HG03196 (cell line): ENCODE measurements around the gene USP38.
"Not testable (repeated sequence)": the region's sequence is repeated elsewhere in the genome, so short reads cannot be mapped to it uniquely, and the experiment has no call there.

Source experiments
- ATAC-seq: cut with Tn5 transposase; IDR thresholded peaks from one replicate; pipeline ENCODE4 v1.9.1; 2021; ENCODE audit not compliant: unreplicated experiment

The USP38 gene

DNA sequence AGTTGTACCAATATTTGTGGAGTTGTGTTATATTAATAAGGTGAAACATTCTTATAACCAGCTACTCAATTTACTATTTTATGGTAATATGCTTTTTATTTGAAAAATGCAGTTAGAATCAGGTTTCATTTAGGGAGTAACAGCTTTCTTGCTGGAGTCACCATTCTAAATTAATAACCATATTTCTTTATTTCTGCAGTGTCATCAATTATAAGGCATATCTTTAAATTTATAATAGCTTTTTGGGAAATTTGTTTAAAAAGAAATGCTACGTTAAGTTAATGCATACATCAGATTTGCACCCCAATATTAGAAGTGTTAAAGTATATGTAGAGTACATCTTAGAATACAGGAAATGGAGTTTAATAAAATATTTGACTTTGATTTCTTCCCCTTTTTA, 18.9 kb downstream of the USP38 start:
- ATAC-seq, result no peak

DNA sequence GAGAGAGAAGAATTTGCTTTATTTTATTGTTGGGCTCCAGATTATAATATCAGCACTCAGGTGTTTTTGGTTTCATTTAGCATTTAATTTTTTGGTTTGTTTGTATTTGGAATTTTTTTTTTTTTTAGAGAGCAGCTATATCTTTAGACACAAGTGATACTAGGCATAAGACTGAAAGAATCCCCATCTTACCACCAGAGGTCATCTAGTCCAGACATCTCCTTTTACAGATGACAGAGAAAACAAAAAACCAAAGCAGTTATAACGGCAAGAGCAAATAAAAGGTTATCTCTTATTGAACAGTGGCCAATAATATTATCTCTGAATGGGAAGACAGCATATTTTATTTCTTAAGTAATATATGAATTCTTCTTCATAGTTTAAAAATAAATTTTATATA, 22.8 kb downstream of the USP38 start:
- no peak for ATAC-seq

DNA sequence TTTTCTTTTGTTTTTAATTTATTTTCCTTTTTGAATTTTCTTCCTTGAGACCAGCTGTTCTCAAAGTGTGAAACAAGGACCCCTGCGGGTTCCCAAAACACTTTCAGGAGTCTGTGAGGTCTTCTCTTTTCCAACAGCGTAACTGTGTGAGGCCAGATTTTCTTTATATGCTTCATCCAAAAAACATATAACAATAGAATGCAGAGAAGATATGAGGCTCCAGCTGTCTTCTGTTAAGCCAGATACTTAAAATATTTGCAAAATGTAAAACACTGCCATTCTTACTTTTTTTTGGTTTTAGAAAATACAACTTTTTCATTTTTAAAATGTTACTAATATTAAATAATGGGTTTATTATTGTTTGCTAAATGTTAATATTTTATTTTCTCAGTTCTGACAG, 27.8 kb downstream of the USP38 start:
- ATAC-seq, result no peak

DNA sequence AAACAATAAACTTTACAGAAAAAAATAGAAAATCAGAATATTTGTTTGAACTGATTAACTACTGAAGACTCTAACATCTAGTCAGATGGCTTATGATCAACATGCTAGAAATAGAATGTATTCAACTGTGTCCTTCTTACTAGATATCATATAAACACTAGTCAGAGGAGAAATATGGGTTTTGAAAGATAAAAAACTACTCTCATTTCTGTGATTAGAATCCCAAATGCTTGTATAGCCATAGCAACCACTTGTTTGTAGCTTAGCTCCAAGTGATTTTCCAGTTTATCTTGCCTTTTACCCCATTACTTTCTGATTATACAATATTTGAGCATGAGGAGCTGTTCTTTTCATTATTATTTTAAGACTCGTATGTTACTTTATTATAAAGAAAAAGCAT, 31.2 kb downstream of the USP38 start:
- no peak for ATAC-seq

DNA sequence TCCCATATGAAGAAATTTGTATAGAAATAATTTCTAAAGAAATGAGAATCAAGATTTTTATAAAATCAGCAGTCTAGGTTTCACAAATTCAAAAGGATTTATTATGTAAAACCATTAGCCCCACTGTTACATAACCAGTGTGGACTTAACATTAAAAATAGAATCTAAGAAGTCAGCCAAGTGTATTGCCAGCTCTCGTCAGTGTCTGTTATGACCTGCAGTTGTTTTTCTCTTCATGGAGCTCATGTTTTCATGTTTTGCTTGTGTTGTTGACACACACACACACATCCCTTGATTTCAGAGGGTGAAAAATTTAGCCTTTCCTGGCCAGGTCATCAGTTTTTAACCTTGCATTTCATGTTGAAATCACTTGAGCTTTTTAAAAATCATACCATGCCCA, 39.5 kb downstream of the USP38 start:
- no peak for ATAC-seq

DNA sequence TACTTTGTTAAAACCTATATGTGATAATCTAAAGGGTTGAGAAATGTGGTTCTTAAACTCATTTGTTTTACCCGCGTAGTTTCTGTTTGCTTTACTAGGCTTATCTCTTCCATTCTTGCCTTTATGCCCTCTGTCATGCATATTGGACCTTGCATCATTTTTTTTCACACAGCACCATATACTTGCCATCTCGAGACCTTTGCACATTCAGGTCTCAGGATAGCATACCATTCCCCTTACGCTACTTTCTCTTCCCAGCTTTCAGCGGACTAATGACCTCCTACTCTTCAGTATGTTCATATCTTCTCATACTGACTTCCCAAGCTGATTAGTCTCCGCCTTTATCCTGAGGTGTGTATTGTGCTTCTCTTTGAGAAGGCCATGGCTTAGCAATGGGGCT, 40.5 kb downstream of the USP38 start:
- ATAC-seq, result no peak

DNA sequence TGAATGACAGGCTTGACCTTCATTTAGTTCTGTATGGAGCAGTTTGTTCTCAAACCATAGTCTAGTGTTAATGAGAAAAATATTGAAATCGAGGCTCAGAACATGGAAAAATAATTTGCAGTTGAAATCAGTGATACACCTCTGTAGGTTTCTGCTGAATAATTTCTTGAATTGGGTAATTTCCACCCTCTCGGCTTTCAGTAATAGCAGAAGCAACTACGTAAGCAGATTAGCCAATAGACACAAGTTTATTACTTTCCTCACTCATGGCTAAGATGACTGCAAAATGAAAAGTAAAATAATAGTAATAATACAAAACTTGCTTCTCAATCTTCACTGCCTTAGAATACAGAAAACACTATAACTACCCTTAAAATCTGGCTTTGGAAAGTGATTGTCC, 46.0 kb downstream of the USP38 start:
- ATAC-seq, result no peak

DNA sequence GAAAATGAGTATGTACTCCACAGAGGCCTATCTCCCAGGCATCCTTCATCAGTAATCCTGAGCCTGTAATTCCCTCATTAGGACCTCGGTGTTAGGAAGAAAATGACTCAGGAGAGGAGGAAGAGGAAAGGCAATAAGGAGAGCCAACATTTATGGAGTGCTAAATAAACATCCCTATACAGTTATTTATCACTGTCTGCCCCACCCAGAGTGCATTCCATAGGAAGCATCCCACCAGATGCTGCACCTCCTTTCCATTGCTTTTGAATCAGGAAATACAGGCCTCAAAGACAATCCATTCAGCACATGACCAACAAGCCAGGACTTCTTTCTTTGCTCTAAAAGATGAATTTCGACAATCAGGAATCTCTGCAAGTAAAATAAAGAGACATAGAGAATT, 47.6 kb downstream of the USP38 start:
- no peak for ATAC-seq

DNA sequence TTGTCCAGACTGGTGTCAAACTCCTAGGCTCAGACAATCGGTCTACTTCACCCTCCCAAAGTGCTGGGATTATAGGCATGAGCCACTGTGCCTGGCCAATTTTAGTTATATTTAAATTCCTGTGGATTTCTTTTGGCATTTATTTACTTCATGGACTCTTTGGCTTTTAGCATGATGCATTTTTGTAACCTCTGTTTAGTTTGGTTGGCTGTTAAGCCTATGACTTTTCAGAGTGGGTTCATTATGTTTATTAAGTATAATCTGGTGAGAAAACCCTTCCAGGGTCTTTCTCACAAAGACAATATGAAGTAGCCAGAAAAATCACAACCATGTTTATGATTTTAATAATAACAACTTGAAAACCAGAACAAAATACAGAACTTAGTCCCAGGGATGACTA, 49.4 kb downstream of the USP38 start:
- ATAC-seq, result no peak

DNA sequence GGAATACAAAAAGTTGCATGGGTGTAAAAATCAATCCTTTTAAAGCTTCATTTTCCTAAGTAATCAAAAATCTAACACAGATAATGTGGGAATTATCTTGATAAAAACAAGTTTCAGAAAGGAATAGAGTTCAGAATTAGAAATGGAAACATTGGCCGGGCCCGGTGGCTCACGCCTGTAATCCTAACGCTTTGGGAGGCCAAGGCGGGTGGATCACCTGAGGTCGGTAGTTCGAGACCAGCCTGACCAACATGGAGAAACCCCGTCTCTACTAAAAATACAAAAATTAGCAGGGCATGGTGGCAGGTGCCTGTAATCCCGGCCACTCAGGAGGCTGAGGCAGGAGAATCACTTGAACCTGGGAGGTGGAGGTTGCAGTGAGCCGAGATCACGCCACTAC, 52.5 kb downstream of the USP38 start:
- ATAC-seq, result not testable (repeated sequence)

DNA sequence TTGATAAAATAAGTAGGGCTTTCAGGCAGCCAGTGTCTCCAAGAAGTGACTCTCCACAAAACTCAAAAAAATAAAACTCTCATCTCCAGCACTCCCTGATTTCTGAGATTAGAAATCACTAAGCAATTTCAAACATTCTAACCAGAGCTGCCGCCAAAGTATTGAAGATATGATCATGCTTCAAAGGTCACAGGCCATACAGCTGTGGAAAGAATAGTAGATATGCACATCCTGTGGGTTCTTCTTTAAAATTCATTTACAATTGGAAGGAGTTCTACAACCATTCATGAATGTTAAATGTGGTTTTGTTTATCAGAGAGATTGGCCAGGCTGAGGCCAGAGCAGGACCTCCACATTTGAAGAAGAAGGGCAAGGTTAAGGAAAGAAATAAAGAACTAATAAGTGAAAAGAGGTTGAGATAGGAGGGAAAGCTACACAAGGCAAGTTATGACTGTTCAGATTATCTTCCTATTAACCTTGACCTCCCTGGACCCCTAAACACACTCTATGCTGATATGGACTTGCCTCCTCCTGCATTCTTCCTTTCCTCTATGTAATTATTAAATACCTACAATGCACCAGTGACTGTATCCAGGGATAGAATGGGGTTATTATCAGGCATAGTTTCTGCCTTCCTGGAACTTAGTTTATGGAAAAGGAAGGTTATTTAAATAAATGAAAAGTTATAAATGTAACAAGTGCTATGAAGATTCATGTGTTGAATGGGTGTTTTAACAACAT, 56.4 kb downstream of the USP38 start:
- no peak for ATAC-seq

DNA sequence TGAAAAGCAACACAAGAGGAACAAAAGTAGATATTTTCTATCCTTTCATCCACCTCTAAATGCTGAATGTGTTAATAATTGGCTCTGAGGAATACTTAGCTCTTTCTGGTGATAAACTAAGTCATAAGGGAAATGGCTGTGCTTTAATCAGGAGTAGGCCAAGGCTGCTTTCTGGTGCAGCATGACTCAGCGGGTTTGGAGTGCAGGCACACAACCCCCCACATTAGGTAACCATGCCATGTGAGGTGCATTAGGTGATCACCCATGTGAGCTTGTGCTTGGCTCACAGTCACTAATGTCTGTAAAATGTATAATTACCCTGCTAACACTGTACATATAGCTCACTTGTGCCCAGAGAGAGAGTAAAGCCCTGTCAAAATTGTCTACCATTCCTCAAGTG, 57.2 kb downstream of the USP38 start:
- ATAC-seq, result no peak

DNA sequence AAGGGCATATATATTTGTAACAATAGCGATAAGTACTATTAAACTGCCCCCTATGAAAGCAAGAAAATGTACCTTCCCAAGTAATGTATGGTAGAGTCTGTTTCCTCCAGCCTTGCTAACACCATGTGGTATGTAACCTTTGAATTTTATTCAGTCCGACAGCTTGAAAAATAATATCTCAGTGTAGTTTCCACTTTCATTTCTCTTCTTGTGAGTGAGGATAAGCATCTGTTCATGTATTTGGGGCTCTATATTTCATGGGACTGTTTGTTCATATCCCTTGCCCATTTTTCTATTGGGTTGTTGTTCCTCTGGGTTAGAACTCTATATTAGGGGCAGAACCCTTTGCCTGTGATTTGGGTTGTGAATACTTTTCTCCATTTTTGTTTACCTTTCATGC, 58.3 kb downstream of the USP38 start:
- ATAC-seq, result no peak

DNA sequence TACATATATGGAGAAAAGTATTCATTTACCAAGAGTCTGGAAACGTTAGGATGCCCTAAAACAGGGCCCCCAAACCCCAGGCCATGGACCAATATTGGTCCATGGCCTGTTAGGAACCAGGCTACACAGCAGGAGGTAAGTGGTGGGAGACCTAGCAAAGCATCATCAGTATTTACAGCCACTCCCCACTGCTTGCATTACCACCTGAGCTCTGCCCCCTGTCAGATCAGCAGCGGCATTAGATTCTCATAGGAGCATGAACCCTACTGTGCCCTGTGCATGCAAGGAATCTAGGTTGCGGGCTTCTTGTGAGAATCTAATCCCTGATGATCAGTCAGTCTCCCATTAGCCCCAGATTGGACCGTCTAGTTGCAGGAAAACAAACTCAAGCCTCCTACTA, 62.3 kb downstream of the USP38 start:
- no peak for ATAC-seq

DNA sequence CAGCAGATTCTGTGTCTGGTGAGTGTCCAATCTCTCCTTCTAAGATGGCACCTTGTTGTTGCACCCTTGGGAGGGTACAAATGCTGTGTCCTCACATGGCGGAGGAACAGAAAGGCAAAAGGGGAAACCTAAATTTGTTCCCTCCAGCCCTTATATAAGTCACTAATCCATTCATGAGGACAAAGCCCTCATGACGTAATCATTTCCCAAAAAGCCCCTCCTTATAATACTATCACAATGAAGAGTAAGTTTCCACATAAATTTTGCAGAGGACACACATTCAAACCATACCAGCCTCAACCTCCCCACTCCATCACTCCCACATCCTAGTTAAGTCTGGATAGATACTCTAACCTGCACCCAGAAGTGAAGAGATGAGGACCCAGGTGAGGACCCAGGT, 63.1 kb downstream of the USP38 start:
- ATAC-seq, result no peak

DNA sequence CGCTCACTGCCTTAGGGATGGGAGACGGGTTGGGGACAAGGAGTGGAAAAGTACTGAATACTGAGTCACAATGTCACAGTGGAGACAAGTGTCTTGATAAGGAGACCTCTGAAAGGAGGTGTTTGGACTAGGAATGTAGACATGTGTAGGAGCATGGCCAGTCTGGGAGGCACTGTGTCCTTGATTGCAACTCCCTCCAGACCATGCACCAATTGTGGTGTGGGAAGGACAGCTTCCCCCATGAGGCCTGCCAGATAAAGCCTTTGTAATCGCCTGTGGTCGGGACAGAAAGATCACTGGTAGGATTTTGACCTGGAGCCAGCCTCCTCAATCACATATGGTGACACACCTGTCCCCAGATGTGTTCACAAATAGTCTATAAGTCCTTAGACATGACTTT, 64.1 kb downstream of the USP38 start:
- no peak for ATAC-seq

DNA sequence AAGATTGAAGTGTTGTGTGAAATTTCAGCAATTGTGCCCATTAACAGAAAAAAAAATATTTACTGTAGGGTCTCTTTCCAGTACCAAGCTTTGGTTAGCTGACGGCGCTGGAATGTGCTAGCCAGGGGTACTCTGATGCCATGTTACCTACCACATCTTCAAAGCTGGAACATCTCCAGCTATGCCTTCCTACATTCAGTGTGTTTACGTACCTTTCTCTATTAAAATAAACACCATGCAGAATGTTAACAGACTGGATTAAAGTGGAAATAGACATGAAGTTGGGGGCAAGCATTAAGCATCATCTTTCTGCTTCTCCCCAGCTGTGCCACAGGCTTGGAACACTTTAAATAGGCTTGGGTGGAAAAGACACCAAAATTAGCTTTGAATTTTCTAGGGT, 65.9 kb downstream of the USP38 start:
- ATAC-seq, result no peak

DNA sequence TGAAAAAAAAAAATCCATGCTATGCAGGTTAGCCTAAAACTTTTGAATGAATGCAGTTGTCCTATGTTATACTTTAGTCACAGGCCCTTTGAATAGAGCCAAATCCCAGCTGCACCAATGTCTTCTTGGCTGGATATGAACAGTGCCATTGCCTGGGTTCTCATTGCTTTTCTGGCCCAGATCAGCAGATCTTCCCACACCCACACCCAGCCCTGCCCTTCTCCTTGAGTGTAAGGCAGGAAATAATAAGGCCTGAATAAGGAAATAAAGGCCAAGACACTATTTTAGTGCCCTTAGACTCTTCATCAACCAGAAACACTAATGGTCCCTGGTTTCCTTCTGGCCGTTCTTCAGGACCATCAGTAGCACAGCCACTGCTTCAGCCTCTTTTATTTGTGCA, 66.6 kb downstream of the USP38 start:
- no peak for ATAC-seq

DNA sequence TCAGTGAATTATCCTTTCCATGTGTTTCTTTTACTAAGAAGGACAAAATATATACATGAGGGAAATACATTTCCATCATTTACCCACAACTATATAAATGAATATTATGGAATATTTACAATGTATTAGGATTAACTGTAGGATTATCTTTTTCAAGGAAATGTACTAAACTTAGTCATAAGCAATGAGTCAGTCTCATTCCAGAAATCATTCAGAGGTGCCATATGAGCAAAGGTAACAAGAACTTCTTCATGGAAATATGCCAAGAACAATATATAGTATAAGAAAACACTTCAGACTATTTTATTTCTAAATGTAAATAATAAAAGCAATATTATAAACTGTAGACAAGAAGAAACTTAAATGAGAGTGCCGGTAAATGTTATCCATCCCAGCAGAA, 67.1 kb downstream of the USP38 start:
- no peak for ATAC-seq

DNA sequence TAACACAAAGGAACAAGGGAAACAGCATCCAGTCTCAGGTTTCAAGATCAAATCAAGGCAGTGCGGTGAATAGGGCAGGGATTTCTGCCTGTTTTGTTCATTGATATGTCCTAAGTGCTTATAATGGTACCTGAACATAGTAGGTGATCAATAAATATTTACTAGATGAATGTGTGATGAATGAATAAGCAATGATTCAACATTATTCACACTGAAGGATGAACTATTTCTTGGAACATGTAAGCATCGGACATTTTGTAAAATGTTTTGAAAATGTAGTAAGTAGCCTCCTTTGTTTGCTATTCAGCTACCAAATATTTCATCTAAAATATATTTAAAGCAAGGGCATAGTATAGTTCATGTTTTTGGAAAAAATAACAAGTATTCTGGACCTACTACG, 67.8 kb downstream of the USP38 start:
- no peak for ATAC-seq

DNA sequence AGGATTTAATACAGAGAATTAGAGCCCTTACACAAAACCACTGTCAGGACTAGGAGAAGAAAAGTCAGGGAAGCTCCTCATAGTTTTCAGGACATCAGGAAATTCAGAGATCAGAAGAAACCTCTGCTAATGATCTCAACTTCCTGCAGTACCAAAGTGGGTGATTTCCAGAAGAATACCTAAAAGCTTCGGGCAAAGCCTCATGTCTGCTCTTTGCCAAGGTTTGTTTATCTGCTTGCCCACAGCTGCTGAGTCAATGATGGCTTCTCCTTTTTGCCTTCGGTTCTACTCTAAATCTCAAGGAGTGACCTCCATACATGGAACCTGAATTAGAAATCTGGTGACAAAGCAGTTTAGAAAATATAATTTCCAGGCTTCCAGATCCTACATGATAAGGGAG, 68.4 kb downstream of the USP38 start:
- ATAC-seq, result no peak

DNA sequence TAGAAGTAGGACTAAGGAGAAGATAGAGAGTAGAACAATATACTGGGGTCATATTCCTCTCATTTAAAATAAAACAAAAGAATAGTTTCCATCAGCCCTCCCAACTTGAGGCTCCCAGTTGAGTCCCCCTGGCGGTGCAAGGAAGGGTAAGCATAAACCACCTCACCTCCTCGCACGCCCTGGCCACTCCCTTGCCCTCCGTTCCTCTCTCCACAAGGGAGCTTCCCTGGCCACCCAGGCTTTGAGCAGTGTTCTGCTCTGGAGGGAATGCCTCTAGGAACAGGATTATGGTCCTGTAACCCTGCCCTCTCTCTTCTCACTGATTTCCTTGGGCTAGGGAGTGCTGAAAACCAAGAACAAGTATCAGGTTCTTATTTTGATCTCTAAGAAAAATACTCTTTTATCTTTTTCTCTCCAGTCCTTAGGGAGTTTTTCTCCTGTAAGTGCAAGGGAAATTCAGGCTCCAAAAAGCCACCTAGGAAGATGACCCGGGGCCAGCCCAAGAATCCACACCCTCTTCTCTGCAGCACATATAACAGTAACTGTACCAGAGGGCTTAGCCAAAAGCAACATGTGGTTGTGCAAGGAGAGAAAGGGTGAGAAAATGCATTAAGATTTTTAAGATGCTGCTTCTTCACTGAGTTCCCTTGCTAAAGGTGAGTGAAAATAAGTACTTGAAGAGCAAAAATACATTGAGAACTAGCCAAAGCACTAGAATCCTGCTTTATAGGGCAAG, 69.9 kb downstream of the USP38 start:
- ATAC-seq, result no peak

DNA sequence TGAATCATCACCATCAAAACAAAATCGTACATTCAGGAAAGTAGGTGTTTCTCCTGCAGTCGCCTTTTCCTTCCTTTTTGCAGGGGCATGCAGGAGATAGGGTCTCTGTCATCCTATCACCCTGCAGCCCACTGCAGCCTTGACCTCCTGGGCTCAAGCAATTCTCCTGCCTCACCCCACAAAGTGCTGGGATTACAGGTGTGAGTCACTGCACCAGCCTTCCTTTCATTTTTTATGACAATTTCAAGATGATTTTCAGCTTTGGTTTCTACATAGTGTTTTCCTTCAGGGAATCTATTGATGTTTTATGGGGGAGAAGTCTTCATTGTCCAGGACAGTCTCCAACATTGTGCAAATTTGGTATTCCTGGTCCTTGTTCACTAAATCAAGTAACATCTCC, 71.7 kb downstream of the USP38 start:
- ATAC-seq, result no peak
